HepG2 (cell line): ENCODE data around the gene ARID5B. TPM values are rescaled to one million over a fixed set of nuclear protein-coding genes. Genes with fewer than 3 reads are reported as not detected.

Experiments
- ATAC-seq: fragments of 200-7000 bp; cut with Tn5 transposase; 3 replicates; pipeline ENCODE4 v1.9.1; 2020; ENCODE audit warnings: mild to moderate bottlenecking, moderate library complexity
- BruUV-seq: library from RNA; stranded (reverse); fragments of 400-500 nt; replicated peaks from 2 replicates; lab custom pipeline; 2021; lab: Mats Ljungman, UMichigan
- CTCF ChIA-PET: fragments of 300-600 bp; formaldehyde crosslinking; extraction: SDS; loops from one replicate; lab custom pipeline; 2021; ENCODE audit warnings: low total read pairs, inconsistent platforms, low intra/inter-chr PET ratio; lab: Yijun Ruan, JAX
- POLR2A ChIA-PET: fragments of 350-600 bp; sonication (Branson Sonifier 250); formaldehyde crosslinking; loops from one replicate; lab custom pipeline; 2020; ENCODE audit warnings: antibody characterized with exemption, inconsistent platforms; lab: Yijun Ruan, JAX
- DNase-seq: peaks from one replicate; pipeline ENCODE4 v3.0.0-alpha.2; 2015; ENCODE audit warnings: low spot score
- FAIRE-seq: peaks from 3 replicates; lab custom pipeline; 2011; peaks lifted over from hg19 to GRCh38; lab: Jason Lieb, UNC
- H2AFZ ChIP-seq: one replicate; pipeline ENCODE4 v1.6.1; 2011; ENCODE audit warnings: low read length, inconsistent platforms
- H3K27ac ChIP-seq: fragments of 300-600 bp; 3 replicates; pipeline ENCODE4 v1.8.0; 2011; ENCODE audit warnings: mixed run types, mild to moderate bottlenecking, mixed read lengths, low read length, inconsistent platforms; ENCODE audit not compliant: insufficient read depth; ENCODE audit errors: extremely low read length
- H3K27me3 ChIP-seq, 2 experiments: fragments of 200-600 bp in 1 of 2; 2 replicates in 1 of 2; 3 replicates in 1 of 2; pipeline versions ENCODE4 v1.6.0 to v1.8.0; 2011; ENCODE audit warnings: low read length in 2 of 2, mild to moderate bottlenecking in 2 of 2, moderate library complexity in 2 of 2, inconsistent platforms in 1 of 2; ENCODE audit not compliant: insufficient read depth in 2 of 2, control insufficient read depth in 1 of 2
- H3K36me3 ChIP-seq, 2 experiments: fragments of 200-600 bp in 1 of 2; replicated peaks in 1 of 2; 2 replicates in 1 of 2; 3 replicates in 1 of 2; pipeline versions ENCODE4 v1.5.1 to v1.8.0; 2011; ENCODE audit warnings: low read length in 2 of 2, inconsistent platforms in 1 of 2; ENCODE audit not compliant: insufficient read depth in 2 of 2, control insufficient read depth in 1 of 2
- H3K4me1 ChIP-seq: 2 replicates; pipeline ENCODE4 v1.5.1; 2012; ENCODE audit warnings: low read length, inconsistent platforms; ENCODE audit not compliant: insufficient read depth
- H3K4me2 ChIP-seq: 2 replicates; pipeline ENCODE4 v1.6.0; 2011; ENCODE audit warnings: low read depth, low read length, inconsistent platforms
- H3K4me3 ChIP-seq, 3 experiments: fragments of 200-600 bp in 1 of 3; sonication (generic), shearing (Covaris generic) in 1 of 3; replicated peaks in 1 of 3; 2 replicates each; pipeline ENCODE4 v1.5.1; 2011 to 2016; ENCODE audit warnings: low read length in 3 of 3, inconsistent platforms in 2 of 3, low read depth in 2 of 3, mild to moderate bottlenecking in 2 of 3, control low read depth in 1 of 3, mixed read lengths in 1 of 3; ENCODE audit not compliant: insufficient read depth in 1 of 3
- H3K79me2 ChIP-seq: one replicate; pipeline ENCODE4 v1.6.1; 2011; ENCODE audit warnings: low read length, inconsistent platforms; ENCODE audit not compliant: insufficient read depth
- H3K9ac ChIP-seq: 2 replicates; pipeline ENCODE4 v1.6.0; 2011; ENCODE audit warnings: mild to moderate bottlenecking, low read depth, low read length, inconsistent platforms; ENCODE audit not compliant: insufficient read depth
- H3K9me3 ChIP-seq: 2 replicates; pipeline ENCODE4 v1.5.1; 2012; ENCODE audit warnings: mild to moderate bottlenecking, low read length
- H4K20me1 ChIP-seq: 2 replicates; pipeline ENCODE4 v1.6.0; 2011; ENCODE audit warnings: inconsistent platforms, mild to moderate bottlenecking, low read length, moderate library complexity; ENCODE audit not compliant: insufficient read depth
- ATF7 ChIP-seq, 2 experiments: fragments of 450-650 bp in 1 of 2; sonication (generic) in 1 of 2; formaldehyde crosslinking in 1 of 2; IDR thresholded peaks; 2 replicates each; pipeline versions ENCODE4 v1.4.0 to v1.6.1; 2016 to 2020; ENCODE audit warnings: antibody characterized with exemption in 1 of 2, mild to moderate bottlenecking in 1 of 2, missing genetic modification reagents in 1 of 2
- MED8 ChIP-seq: sonication (generic); formaldehyde crosslinking; IDR thresholded peaks from 2 replicates; pipeline ENCODE4 v1.8.1; 2023; ENCODE audit warnings: mild to moderate bottlenecking, missing genetic modification reagents; ENCODE audit not compliant: insufficient replicate concordance
- MEIS1 ChIP-seq: sonication (generic); formaldehyde crosslinking; IDR thresholded peaks from 2 replicates; pipeline ENCODE4 v1.9.0; 2021; ENCODE audit warnings: mild to moderate bottlenecking, missing genetic modification reagents, moderate library complexity, borderline replicate concordance
- MIXL1 ChIP-seq: IDR thresholded peaks from 2 replicates; pipeline ENCODE4 v1.6.1; 2016
- NCOA5 ChIP-seq: sonication (generic); formaldehyde crosslinking; IDR thresholded peaks from 2 replicates; pipeline ENCODE4 v1.4.0; 2020; ENCODE audit warnings: missing genetic modification reagents
- NFYC ChIP-seq: IDR thresholded peaks from 2 replicates; pipeline ENCODE4 v1.6.1; 2016; ENCODE audit warnings: missing genetic modification reagents, missing compliant biosample characterization
- STAG1 ChIP-seq: sonication (generic); formaldehyde crosslinking; IDR thresholded peaks from 2 replicates; pipeline ENCODE4 v1.4.0; 2020; ENCODE audit warnings: missing genetic modification reagents
- TRAFD1 ChIP-seq: sonication (generic); formaldehyde crosslinking; IDR thresholded peaks from 2 replicates; pipeline ENCODE4 v1.5.1; 2020; ENCODE audit warnings: missing genetic modification reagents, mild to moderate bottlenecking, borderline replicate concordance
- ZFP62 ChIP-seq: sonication (generic); formaldehyde crosslinking; IDR thresholded peaks from 2 replicates; pipeline ENCODE4 v1.4.0; 2020; ENCODE audit warnings: missing genetic modification reagents
- ZNF615 ChIP-seq: sonication (generic); formaldehyde crosslinking; IDR thresholded peaks from 2 replicates; pipeline ENCODE4 v1.5.0; 2020; ENCODE audit warnings: mild to moderate bottlenecking, missing genetic modification reagents, borderline replicate concordance
- ZNF704 ChIP-seq: sonication (generic); formaldehyde crosslinking; IDR thresholded peaks from 2 replicates; pipeline ENCODE4 v1.8.1; 2023; ENCODE audit warnings: mild to moderate bottlenecking, inconsistent platforms, moderate library complexity, missing genetic modification reagents, borderline replicate concordance
- ZNF724P ChIP-seq: sonication (generic); formaldehyde crosslinking; IDR thresholded peaks from 2 replicates; pipeline ENCODE4 v1.8.0; 2022; ENCODE audit warnings: missing genetic modification reagents, borderline replicate concordance
- WGBS: methylation state at CpG from one replicate; pipeline ENCODE4 v1.1.6; 2017; ENCODE audit warnings: low lambda C conversion rate; 5-methylcytosine and 5-hydroxymethylcytosine counted together
- in situ Hi-C: cut with HindIII; loops from 2 replicates; pipeline ENCODE4 v1.10.0; 2017; ENCODE audit warnings: low pct_unique_long_range_greater_than_20kb; ENCODE audit not compliant: extremely low pct_ligation_motif_present
- intact Hi-C: fragments of 100-400 bp; cut with micrococcal nuclease; formaldehyde crosslinking; loops from one replicate; pipeline ENCODE4 v1.10.0; 2022; ENCODE audit not compliant: unreplicated experiment
- polyA plus RNA-seq, 8 experiments: library from polyadenylated mRNA; depleted of rRNA in 3 of 8; stranded (reverse) in 7 of 8; unstranded in 1 of 8; fragments of >200 nt; fragmentation: Illumina TruSeq in 4 of 8; extraction: Trizol in 4 of 8; gene quantifications; 2 replicates each; pipeline versions ENCODE4 v1.2.1 to v1.2.3, GENCODE V29; 2011 to 2016; ENCODE audit warnings: low read depth in 4 of 8, missing spikeins in 1 of 8, mixed read lengths in 1 of 8; ENCODE audit not compliant: insufficient read depth in 1 of 8
- total RNA-seq, 5 experiments: library from RNA; depleted of rRNA; stranded (reverse); fragments of >200 nt; fragmentation: Illumina TruSeq; extraction: Trizol; gene quantifications; 2 replicates each; pipeline ENCODE4 v1.2.3, GENCODE V29; 2016; ENCODE audit warnings: low read depth in 1 of 5
- TF ChIP-seq, protein P1 (sequence below): sonication (generic); formaldehyde crosslinking; IDR thresholded peaks from 2 replicates; pipeline ENCODE4 v1.9.0; 2021; ENCODE audit warnings: missing genetic modification reagents, borderline replicate concordance
- TF ChIP-seq, protein P2 (sequence below): sonication (generic); formaldehyde crosslinking; IDR thresholded peaks from 2 replicates; pipeline ENCODE4 v1.8.1; 2022; ENCODE audit warnings: mild to moderate bottlenecking, missing genetic modification reagents
- TF ChIP-seq, protein P3 (sequence below): sonication (generic); formaldehyde crosslinking; IDR thresholded peaks from 2 replicates; pipeline ENCODE4 v1.4.0; 2020; ENCODE audit warnings: mild to moderate bottlenecking, missing genetic modification reagents
- TF ChIP-seq, protein P4 (sequence below): sonication (generic); formaldehyde crosslinking; IDR thresholded peaks from 2 replicates; pipeline ENCODE4 v1.8.0; 2022; ENCODE audit warnings: mild to moderate bottlenecking, missing genetic modification reagents; ENCODE audit not compliant: insufficient replicate concordance

Gene ARID5B
- total and polyA plus RNA-seq, 2 of the 13 experiments (the other 11 are each of a cell fraction or from before 2014, with no cell fraction given), result 6.2 to 21.1 TPM

- Histone ChIP-seq H3K4me1 (peaks cover 83% of the 10 kb centered on the region), H3K4me2 (no peak overlapping the region), H3K9ac (no peak overlapping the region), H3K9me3 (no peaks in the 10 kb centered on the region), H3K4me3 (no peak overlapping the region), H3K79me2 (peaks cover 34% of the 10 kb centered on the region), H3K36me3 (peaks cover 0 to 1% of the 10 kb centered on the region in 2 experiments; a peak in 2 of 5 replicates), H2AFZ (no peak overlapping the region), H4K20me1 (no peaks in the 10 kb centered on the region), H3K27ac (no peak overlapping the region), H3K27me3 (no peaks in the 10 kb centered on the region)
- TF ChIP-seq, protein P1, sequence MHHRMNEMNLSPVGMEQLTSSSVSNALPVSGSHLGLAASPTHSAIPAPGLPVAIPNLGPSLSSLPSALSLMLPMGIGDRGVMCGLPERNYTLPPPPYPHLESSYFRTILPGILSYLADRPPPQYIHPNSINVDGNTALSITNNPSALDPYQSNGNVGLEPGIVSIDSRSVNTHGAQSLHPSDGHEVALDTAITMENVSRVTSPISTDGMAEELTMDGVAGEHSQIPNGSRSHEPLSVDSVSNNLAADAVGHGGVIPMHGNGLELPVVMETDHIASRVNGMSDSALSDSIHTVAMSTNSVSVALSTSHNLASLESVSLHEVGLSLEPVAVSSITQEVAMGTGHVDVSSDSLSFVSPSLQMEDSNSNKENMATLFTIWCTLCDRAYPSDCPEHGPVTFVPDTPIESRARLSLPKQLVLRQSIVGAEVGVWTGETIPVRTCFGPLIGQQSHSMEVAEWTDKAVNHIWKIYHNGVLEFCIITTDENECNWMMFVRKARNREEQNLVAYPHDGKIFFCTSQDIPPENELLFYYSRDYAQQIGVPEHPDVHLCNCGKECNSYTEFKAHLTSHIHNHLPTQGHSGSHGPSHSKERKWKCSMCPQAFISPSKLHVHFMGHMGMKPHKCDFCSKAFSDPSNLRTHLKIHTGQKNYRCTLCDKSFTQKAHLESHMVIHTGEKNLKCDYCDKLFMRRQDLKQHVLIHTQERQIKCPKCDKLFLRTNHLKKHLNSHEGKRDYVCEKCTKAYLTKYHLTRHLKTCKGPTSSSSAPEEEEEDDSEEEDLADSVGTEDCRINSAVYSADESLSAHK (CRISPR knock-in tag), result no peak
- TF ChIP-seq, protein P2, sequence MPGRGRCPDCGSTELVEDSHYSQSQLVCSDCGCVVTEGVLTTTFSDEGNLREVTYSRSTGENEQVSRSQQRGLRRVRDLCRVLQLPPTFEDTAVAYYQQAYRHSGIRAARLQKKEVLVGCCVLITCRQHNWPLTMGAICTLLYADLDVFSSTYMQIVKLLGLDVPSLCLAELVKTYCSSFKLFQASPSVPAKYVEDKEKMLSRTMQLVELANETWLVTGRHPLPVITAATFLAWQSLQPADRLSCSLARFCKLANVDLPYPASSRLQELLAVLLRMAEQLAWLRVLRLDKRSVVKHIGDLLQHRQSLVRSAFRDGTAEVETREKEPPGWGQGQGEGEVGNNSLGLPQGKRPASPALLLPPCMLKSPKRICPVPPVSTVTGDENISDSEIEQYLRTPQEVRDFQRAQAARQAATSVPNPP (CRISPR knock-in tag), result no peak
- TF ChIP-seq ZNF704 (CRISPR knock-in tag) (no peak), MIXL1 (CRISPR knock-in tag) (no peak), ZFP62 (CRISPR knock-in tag) (no peak), NFYC (CRISPR knock-in tag) (no peak), TRAFD1 (no peak), ZNF615 (no peak), STAG1 (CRISPR knock-in tag) (no peak), ZNF724P (CRISPR knock-in tag) (no peak), ATF7 (IDR thresholded peaks at IDR 0.05) (no peak), ATF7 (CRISPR knock-in tag; IDR thresholded peaks at IDR 0.05) (no peak), MED8 (no peak), MEIS1 (no peak), NCOA5 (CRISPR knock-in tag) (no peak)
- TF ChIP-seq, protein P3, sequence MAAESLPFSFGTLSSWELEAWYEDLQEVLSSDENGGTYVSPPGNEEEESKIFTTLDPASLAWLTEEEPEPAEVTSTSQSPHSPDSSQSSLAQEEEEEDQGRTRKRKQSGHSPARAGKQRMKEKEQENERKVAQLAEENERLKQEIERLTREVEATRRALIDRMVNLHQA (CRISPR knock-in tag), result no peak
- TF ChIP-seq, protein P4, sequence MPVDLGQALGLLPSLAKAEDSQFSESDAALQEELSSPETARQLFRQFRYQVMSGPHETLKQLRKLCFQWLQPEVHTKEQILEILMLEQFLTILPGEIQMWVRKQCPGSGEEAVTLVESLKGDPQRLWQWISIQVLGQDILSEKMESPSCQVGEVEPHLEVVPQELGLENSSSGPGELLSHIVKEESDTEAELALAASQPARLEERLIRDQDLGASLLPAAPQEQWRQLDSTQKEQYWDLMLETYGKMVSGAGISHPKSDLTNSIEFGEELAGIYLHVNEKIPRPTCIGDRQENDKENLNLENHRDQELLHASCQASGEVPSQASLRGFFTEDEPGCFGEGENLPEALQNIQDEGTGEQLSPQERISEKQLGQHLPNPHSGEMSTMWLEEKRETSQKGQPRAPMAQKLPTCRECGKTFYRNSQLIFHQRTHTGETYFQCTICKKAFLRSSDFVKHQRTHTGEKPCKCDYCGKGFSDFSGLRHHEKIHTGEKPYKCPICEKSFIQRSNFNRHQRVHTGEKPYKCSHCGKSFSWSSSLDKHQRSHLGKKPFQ, result no peak
- ChIA-PET CTCF (no interaction called here), POLR2A (interaction anchor here (5.4 kb wide), 1 partner anchor 9 kb away, joined by 69 read pairs; no protein-coding TSS in a partner anchor)
- ATAC-seq (no peak), FAIRE-seq (no peak), DNase-seq (no peak)
- intact Hi-C loops (no loop called here), in situ Hi-C loops (loop anchor here (10.0 kb wide), 1 partner anchor 204 kb away; no protein-coding TSS in a partner anchor)
- BruUV-seq, result no TSS peak
- WGBS, result 92% methylated on average over 4 of the region's 4 CpGs
Measured at GRCh38 chr10:62040881-62041280, 139.4 kb downstream of the ARID5B start.
